ENCODE results near the gene KIAA1217.

KIAA1217 gene
- total RNA-seq: 0 to 0.39 (median 0.04) reads per million in 18 experiments

GRCh38 chr10:24208661-24209431 is at the start of gene KIAA1217:
Gene KIAA1217, plus strand, starts transcription at chr10:24209138. Its CDS starts 56 bp downstream, at chr10:24209194.
- no peak for DNase-seq

- no peak for DNase-seq
These were observed 46.5 kb upstream of the KIAA1217 start for GRCh38 chr10:24162206-24162985.

GRCh38 chr10:24163485-24163884 is 45.5 kb upstream of the KIAA1217 start:
- no peak for DNase-seq

GRCh38 chr10:24168258-24169170 is 40.4 kb upstream of the KIAA1217 start:
- no peak for DNase-seq

GRCh38 chr10:24170199-24170598 is 38.7 kb upstream of the KIAA1217 start:
- DNase-seq: no peak

GRCh38 chr10:24172909-24173308 is 36.0 kb upstream of the KIAA1217 start:
- no peak for DNase-seq

- DNase-seq: no peak
These were observed 34.9 kb upstream of the KIAA1217 start for GRCh38 chr10:24174014-24174413.

GRCh38 chr10:24176658-24177057 is 32.3 kb upstream of the KIAA1217 start:
- DNase-seq: no peak

- DNase-seq: no peak
These were observed 31.3 kb upstream of the KIAA1217 start for GRCh38 chr10:24177636-24178035.

- no peak for DNase-seq
These were observed 28.0 kb upstream of the KIAA1217 start for GRCh38 chr10:24180891-24181290.

GRCh38 chr10:24184455-24184854 is 24.5 kb upstream of the KIAA1217 start:
- no peak for DNase-seq

GRCh38 chr10:24193330-24193729 is 15.6 kb upstream of the KIAA1217 start:
- DNase-seq: no peak

- no peak for DNase-seq
These were observed 11.7 kb upstream of the KIAA1217 start for GRCh38 chr10:24197263-24197662.

GRCh38 chr10:24201503-24202180 is 7.3 kb upstream of the KIAA1217 start:
- DNase-seq: no peak

- DNase-seq: no peak
These were observed 6.8 kb upstream of the KIAA1217 start for GRCh38 chr10:24202181-24202570.

GRCh38 chr10:24205821-24206220 is 3.1 kb upstream of the KIAA1217 start:
- DNase-seq: no peak

GRCh38 chr10:24206334-24206733 is 2.6 kb upstream of the KIAA1217 start:
- DNase-seq: peak in 1 of 2 donors; percentile 5

GRCh38 chr10:24206926-24207325 is 2.0 kb upstream of the KIAA1217 start:
- no peak for DNase-seq

GRCh38 chr10:24207341-24207740 is 1.6 kb upstream of the KIAA1217 start:
- DNase-seq: no peak

GRCh38 chr10:24207781-24208611 is 942 bp upstream of the KIAA1217 start:
- no peak for DNase-seq

GRCh38 chr10:24209432-24209771 is 464 bp downstream of the KIAA1217 start:
- no peak for DNase-seq
